Naive B cell (primary cell): Measurements from ENCODE around the gene DNASE1L3. TPM values are rescaled to one million over a fixed set of nuclear protein-coding genes. Genes with fewer than 3 reads are reported as not detected.

Experiments
- ATAC-seq, 2 donors: fragments of 150-1000 bp; cut with Tn5 transposase; 2 replicates each; pipeline ENCODE4 v1.10.0; 2021; ENCODE audit warnings: low read depth in 2 of 2, mild to moderate bottlenecking in 2 of 2, moderate library complexity in 2 of 2
- DNase-seq: peaks from one replicate; pipeline ENCODE4 v3.0.0; 2022
- H3K27ac Mint-ChIP-seq, 6 donors: one replicate each; pipeline ENCODE4 v1.8.0; 2020 to 2022; ENCODE audit warnings: mild to moderate bottlenecking in 6 of 6, mixed read lengths in 6 of 6, moderate library complexity in 5 of 6, inconsistent platforms in 2 of 6
- H3K27me3 Mint-ChIP-seq, 3 donors: one replicate each; pipeline ENCODE4 v1.8.0; 2021 to 2022; ENCODE audit warnings: mixed read lengths in 3 of 3, mild to moderate bottlenecking in 1 of 3
- H3K36me3 Mint-ChIP-seq, 2 donors: one replicate each; pipeline ENCODE4 v1.8.0; 2020 to 2022; ENCODE audit warnings: mixed read lengths in 2 of 2, inconsistent platforms in 1 of 2, mild to moderate bottlenecking in 1 of 2
- H3K4me1 Mint-ChIP-seq, 3 donors: one replicate each; pipeline ENCODE4 v1.8.0; 2020 to 2022; ENCODE audit warnings: mixed read lengths in 3 of 3, inconsistent platforms in 1 of 3, mild to moderate bottlenecking in 1 of 3, moderate library complexity in 1 of 3
- H3K4me3 Mint-ChIP-seq, 8 donors: one replicate each; pipeline ENCODE4 v1.8.0; 2020 to 2022; ENCODE audit warnings: mild to moderate bottlenecking in 8 of 8, mixed read lengths in 8 of 8, moderate library complexity in 8 of 8, inconsistent platforms in 2 of 8
- H3K9me3 Mint-ChIP-seq, 7 donors: one replicate each; pipeline ENCODE4 v1.8.0; 2020 to 2022; ENCODE audit warnings: mixed read lengths in 7 of 7, mild to moderate bottlenecking in 5 of 7, inconsistent platforms in 2 of 7, moderate library complexity in 1 of 7
- polyA plus RNA-seq, 6 donors: library from polyadenylated mRNA; unstranded; fragments of 300-500 nt; fragmentation: Illumina TruSeq; gene quantifications; one replicate each; pipeline ENCODE4 v1.2.3, GENCODE V29; 2021; ENCODE audit warnings: low read depth in 6 of 6

The DNASE1L3 gene
- polyA plus RNA-seq, 6 donors from 2014 or later = 8.0 to 41.5 (median 14.4) TPM

GRCh38 chr3:58177747-58178527, 32.8 kb downstream of the DNASE1L3 start:
- Mint-ChIP-seq H3K9me3 (no peaks in the 10 kb centered on the region), H3K27me3 (peaks cover 0 to 5% (median 0%) of the 10 kb centered on the region in 3 donors), H3K36me3 (no peaks in the 10 kb centered on the region), H3K27ac (peak overlapping the region in 1 of 6 donors; percentile 73), H3K4me3 (peak overlapping the region; percentile 29 to 86 (median 74)), H3K4me1 (peaks cover 17 to 30% (median 27%) of the 10 kb centered on the region in 3 donors)
- ATAC-seq (peak; percentile 94), DNase-seq (peak; percentile 85)

GRCh38 chr3:58176827-58177489, 33.8 kb downstream of the DNASE1L3 start:
- no peak for ATAC-seq
- DNase-seq = no peak
- Mint-ChIP-seq H3K4me3 (peak overlapping the region in 6 of 8 donors; percentile 39 to 86 (median 66)), H3K27me3 (peaks cover 0 to 5% (median 0%) of the 10 kb centered on the region in 3 donors), H3K9me3 (no peaks in the 10 kb centered on the region), H3K36me3 (no peaks in the 10 kb centered on the region), H3K27ac (peak overlapping the region in 3 of 6 donors; percentile 73 to 80 (median 76)), H3K4me1 (peaks cover 15 to 27% (median 23%) of the 10 kb centered on the region in 3 donors)

DNA sequence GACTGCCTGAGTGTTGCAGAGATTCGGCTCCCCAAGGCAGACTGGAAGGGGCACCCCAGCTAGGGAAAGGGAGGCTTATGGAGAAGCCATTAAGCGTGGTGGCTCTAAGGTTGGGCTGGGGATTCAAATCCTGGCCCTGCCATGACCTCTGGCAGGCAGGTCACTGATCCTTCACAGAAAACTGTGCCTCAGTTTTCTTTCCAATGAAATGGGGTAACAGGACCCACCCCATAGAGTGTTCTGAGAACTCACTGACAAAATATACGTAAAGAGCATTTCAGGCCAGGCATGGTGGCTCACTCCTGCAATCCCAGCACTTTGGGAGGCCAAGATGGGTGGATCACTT, 34.6 kb downstream of the DNASE1L3 start:
- ATAC-seq (no peak), DNase-seq (no peak)
- Mint-ChIP-seq H3K36me3 (no peaks in the 10 kb centered on the region), H3K27me3 (peaks cover 0 to 5% (median 0%) of the 10 kb centered on the region in 3 donors), H3K27ac (no peak overlapping the region), H3K4me1 (peaks cover 7 to 19% (median 15%) of the 10 kb centered on the region in 3 donors), H3K4me3 (peak overlapping the region in 2 of 8 donors; percentile 55 to 71), H3K9me3 (no peaks in the 10 kb centered on the region)

DNA sequence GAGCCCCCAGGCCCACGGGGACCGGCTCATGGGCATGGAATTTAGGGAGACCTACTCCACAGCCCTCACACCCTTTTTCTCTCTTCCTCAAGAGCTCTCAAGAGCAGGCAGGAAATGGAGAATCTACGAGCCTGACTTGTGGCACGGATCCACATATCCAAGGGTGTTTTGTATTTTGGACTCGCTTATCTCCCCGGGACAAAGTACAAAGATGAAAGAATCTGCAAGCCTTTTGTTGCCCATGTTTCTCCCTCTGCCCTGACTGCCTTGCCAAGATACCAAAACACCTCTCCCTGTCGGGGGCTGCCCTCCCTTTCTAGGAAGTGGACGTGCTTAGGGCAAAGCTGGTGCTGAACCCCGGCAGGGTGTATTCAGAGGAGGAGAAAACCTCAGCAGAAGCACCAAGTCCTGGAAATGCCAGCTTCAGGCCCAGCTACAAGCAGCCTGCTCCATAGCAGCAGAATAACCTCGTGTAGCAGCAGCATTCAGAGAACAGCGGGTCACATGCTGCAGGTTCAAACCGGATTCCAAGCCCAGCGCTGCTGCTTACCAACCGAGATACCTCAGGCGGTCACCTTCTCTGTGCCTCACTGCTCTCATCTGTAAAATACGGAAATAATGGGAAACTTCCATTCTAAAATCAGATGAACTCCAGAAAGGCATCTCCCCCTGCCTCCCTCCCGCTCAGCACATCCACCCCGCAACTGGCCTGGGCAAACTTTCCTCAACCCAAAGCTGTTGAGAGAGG, 35.2 kb downstream of the DNASE1L3 start:
- Mint-ChIP-seq H3K4me1 (peaks cover 7 to 15% (median 15%) of the 10 kb centered on the region in 3 donors), H3K9me3 (no peaks in the 10 kb centered on the region), H3K4me3 (peak overlapping the region in 2 of 8 donors; percentile 56 to 71), H3K36me3 (no peaks in the 10 kb centered on the region), H3K27ac (no peak overlapping the region), H3K27me3 (peaks cover 0 to 5% (median 0%) of the 10 kb centered on the region in 3 donors)
- DNase-seq (no peak), ATAC-seq (no peak)

- no peak overlapping the region for H3K27ac Mint-ChIP-seq
- H3K27me3 Mint-ChIP-seq = peaks cover 0 to 5% (median 0%) of the 10 kb centered on the region in 3 donors
- H3K4me1 Mint-ChIP-seq = peaks cover 7 to 15% (median 13%) of the 10 kb centered on the region in 3 donors
- no peak for DNase-seq
- H3K4me3 Mint-ChIP-seq = no peak overlapping the region
- no peak for ATAC-seq
- no peaks in the 10 kb centered on the region for H3K9me3 Mint-ChIP-seq
- H3K36me3 Mint-ChIP-seq = no peaks in the 10 kb centered on the region
Observed at GRCh38 chr3:58175187-58175436, 35.7 kb downstream of the DNASE1L3 start.

GRCh38 chr3:58173669-58174398, 36.9 kb downstream of the DNASE1L3 start:
- ATAC-seq (peak; percentile 22 to 29), DNase-seq (peak; percentile 31)
- Mint-ChIP-seq H3K4me1 (peaks cover 7 to 15% (median 11%) of the 10 kb centered on the region in 3 donors), H3K27me3 (peaks cover 0 to 5% (median 0%) of the 10 kb centered on the region in 3 donors), H3K4me3 (no peak overlapping the region), H3K36me3 (no peaks in the 10 kb centered on the region), H3K9me3 (no peaks in the 10 kb centered on the region), H3K27ac (no peak overlapping the region)

- ATAC-seq (no peak), DNase-seq (no peak)
- Mint-ChIP-seq H3K9me3 (no peaks in the 10 kb centered on the region), H3K4me1 (peaks cover 3 to 11% (median 5%) of the 10 kb centered on the region in 3 donors), H3K27ac (no peak overlapping the region), H3K4me3 (no peak overlapping the region), H3K27me3 (peaks cover 0 to 5% (median 0%) of the 10 kb centered on the region in 3 donors), H3K36me3 (no peaks in the 10 kb centered on the region)
Observed at GRCh38 chr3:58173029-58173668, 37.6 kb downstream of the DNASE1L3 start.

DNA sequence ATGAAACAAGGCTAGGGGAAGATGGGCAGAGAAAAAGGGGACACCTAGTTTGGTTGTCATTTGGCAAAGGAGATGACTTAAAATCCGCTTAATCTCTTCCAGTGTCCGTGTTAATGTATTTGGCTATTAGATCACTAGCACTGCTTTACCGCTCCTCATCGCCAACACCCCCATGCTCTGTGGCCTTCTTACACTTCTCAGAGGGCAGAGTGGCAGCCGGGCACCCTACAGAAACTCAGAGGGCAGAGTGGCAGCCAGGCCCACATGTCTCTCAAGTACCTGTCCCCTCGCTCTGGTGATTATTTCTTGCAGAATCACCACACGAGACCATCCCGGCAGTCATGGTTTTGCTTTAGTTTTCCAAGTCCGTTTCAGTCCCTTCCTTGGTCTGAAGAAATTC, 39.6 kb downstream of the DNASE1L3 start:
- no peak for DNase-seq
- no peaks in the 10 kb centered on the region for H3K4me1 Mint-ChIP-seq
- no peak overlapping the region for H3K27ac Mint-ChIP-seq
- no peaks in the 10 kb centered on the region for H3K36me3 Mint-ChIP-seq
- H3K4me3 Mint-ChIP-seq = peak overlapping the region in 1 of 8 donors; percentile 37
- no peaks in the 10 kb centered on the region for H3K9me3 Mint-ChIP-seq
- H3K27me3 Mint-ChIP-seq = peaks cover 0 to 2% (median 0%) of the 10 kb centered on the region in 3 donors
- no peak for ATAC-seq

DNA sequence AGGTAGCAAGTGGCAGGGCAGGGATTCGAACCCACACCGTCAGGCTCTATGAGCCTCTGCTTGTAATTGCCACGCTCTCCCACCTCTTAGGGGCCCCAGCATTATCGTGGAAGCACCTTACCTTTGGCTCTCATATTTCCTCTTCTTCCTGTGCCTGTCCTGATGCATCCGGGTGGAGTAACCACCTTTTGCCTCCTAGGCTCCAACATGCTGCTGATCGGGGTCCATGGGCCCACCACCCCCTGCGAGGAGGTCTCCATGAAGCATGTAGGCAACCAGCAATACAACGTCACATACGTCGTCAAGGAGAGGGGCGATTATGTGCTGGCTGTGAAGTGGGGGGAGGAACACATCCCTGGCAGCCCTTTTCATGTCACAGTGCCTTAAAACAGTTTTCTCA, 40.4 kb downstream of the DNASE1L3 start:
- Mint-ChIP-seq H3K4me3 (no peak overlapping the region), H3K4me1 (no peaks in the 10 kb centered on the region), H3K36me3 (no peaks in the 10 kb centered on the region), H3K9me3 (no peaks in the 10 kb centered on the region), H3K27me3 (no peaks in the 10 kb centered on the region), H3K27ac (peak overlapping the region in 1 of 6 donors; percentile 67)
- ATAC-seq = no peak
- DNase-seq = no peak

GRCh38 chr3:58169371-58169770, 41.4 kb downstream of the DNASE1L3 start:
- Mint-ChIP-seq H3K4me3 (no peak overlapping the region), H3K36me3 (no peaks in the 10 kb centered on the region), H3K27me3 (no peaks in the 10 kb centered on the region), H3K4me1 (no peaks in the 10 kb centered on the region), H3K27ac (peak overlapping the region in 1 of 6 donors; percentile 38), H3K9me3 (no peaks in the 10 kb centered on the region)
- ATAC-seq (no peak), DNase-seq (no peak)

DNA sequence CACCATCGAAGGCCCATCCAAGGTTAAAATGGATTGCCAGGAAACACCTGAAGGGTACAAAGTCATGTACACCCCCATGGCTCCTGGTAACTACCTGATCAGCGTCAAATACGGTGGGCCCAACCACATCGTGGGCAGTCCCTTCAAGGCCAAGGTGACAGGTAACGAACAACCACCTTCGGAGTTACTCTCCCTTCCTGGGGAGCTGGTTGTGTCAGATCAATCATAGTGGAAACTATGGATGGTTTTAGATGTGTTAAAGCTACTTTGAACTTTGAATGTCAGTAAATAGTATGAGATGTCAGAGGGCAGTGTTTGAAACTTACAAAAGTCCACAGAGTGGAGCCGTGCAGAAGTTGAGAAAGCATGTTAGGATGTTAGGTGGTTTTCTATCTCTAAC, 42.3 kb downstream of the DNASE1L3 start:
- ATAC-seq = no peak
- Mint-ChIP-seq H3K4me3 (no peak overlapping the region), H3K27me3 (no peaks in the 10 kb centered on the region), H3K9me3 (no peaks in the 10 kb centered on the region), H3K36me3 (peaks cover 0 to 6% of the 10 kb centered on the region in 2 donors), H3K27ac (no peak overlapping the region), H3K4me1 (no peaks in the 10 kb centered on the region)
- DNase-seq = no peak

GRCh38 chr3:58167431-58168351, 43.1 kb downstream of the DNASE1L3 start:
- ATAC-seq (peak; percentile 66 to 68), DNase-seq (peak; percentile 20)
- H3K27me3 Mint-ChIP-seq = no peaks in the 10 kb centered on the region
- no peak overlapping the region for H3K4me3 Mint-ChIP-seq
- H3K9me3 Mint-ChIP-seq = no peaks in the 10 kb centered on the region
- H3K27ac Mint-ChIP-seq = peak overlapping the region in 1 of 6 donors; percentile 47
- peaks cover 0 to 11% of the 10 kb centered on the region in 2 donors for H3K36me3 Mint-ChIP-seq
- H3K4me1 Mint-ChIP-seq = no peaks in the 10 kb centered on the region
